IMR-90 (cell line): ENCODE data around the gene MYO1D.

Experiments used
- CTCF ChIP-seq: conservative IDR thresholded peaks from 2 replicates; pipeline ENCODE4 v1.5.1; 2012; ENCODE audit warnings: mild to moderate bottlenecking, low read depth, low read length, improper control_type of control experiment
- POLR2A ChIP-seq: IDR thresholded peaks from 2 replicates; pipeline ENCODE4 v1.6.1; 2012; ENCODE audit warnings: mild to moderate bottlenecking, low read depth, low read length
- RAD21 ChIP-seq: IDR thresholded peaks from 2 replicates; pipeline ENCODE4 v1.6.1; 2012; ENCODE audit warnings: low read length, improper control_type of control experiment

DNA sequence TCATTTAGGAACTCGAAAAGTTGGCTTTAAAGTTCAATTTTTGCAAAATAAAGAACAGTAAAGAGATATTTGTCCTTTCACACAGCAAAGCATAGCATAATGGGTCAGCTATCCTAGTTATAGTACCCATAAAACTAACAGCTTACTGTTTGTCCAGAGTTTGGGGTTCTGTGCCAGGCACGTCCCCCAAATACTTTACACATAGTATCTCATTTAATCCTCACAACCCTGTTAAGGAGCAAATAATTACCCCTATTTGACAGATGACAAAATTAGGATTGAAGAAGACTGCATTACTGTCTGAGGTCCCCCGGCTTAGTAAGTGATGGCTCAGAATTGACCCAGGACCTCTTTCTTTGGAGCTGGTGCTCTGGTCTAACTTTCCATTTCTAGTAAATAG lies 52.6 kb downstream of the MYO1D start:
- TF ChIP-seq CTCF (no peak), POLR2A (no peak), RAD21 (no peak)
